ENCODE data around the gene ADCY7. TPM values are rescaled to one million over a fixed set of nuclear protein-coding genes. Genes with fewer than 3 reads are reported as not detected.

The ADCY7 gene
- total RNA-seq, 1 experiment from 2014 or later: 5.9 TPM

DNA sequence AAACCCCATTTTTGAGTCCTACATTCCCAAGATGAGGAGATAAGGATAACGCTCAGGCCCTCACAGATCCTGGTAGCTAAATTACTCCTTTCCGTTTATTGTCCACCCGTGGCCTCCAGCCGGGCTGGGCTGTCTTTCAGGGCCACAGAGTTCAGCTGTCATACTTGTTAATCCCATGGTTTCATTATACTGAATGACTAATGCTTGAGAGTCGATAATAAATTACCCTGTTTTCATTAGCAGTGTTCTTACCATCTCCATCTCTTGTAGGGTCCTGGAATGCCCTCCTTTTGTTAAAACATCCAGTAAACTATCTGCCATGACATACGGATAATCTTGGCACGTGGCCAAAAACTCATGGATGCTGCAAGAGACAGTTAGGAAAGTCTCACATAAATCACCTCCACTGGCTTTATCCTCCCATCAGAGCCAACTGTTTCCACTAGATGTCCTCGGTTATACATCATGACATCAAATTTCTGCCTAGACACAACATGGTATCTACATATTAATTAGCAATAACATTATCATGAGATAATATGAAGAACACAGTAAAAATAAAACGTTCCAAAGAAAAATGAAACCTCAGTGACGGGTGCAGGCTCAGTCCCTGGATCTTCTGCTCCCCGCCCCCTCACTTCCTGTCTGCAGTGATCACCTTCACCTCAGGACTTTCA is 57.1 kb downstream of the ADCY7 start:
- no peaks in the 10 kb centered on the region for H3K9me3 Mint-ChIP-seq
- H3K27ac Mint-ChIP-seq: no peak overlapping the region
- ChIA-PET POLR2A (no interaction called here), CTCF (no interaction called here)
- H3K36me3 Mint-ChIP-seq: peaks cover 56% of the 10 kb centered on the region
- no peaks in the 10 kb centered on the region for H3K27me3 Mint-ChIP-seq (ENCODE audit: low read depth)
- DNase-seq (ENCODE audit: low spot score) (no peak), ATAC-seq (no peak)
- TF ChIP-seq, protein P1, sequence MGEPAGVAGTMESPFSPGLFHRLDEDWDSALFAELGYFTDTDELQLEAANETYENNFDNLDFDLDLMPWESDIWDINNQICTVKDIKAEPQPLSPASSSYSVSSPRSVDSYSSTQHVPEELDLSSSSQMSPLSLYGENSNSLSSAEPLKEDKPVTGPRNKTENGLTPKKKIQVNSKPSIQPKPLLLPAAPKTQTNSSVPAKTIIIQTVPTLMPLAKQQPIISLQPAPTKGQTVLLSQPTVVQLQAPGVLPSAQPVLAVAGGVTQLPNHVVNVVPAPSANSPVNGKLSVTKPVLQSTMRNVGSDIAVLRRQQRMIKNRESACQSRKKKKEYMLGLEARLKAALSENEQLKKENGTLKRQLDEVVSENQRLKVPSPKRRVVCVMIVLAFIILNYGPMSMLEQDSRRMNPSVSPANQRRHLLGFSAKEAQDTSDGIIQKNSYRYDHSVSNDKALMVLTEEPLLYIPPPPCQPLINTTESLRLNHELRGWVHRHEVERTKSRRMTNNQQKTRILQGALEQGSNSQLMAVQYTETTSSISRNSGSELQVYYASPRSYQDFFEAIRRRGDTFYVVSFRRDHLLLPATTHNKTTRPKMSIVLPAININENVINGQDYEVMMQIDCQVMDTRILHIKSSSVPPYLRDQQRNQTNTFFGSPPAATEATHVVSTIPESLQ (CRISPR knock-in tag; IDR thresholded peaks at IDR 0.05): no peak
- TF ChIP-seq SMAD3 (CRISPR knock-in tag; IDR thresholded peaks at IDR 0.05; ENCODE audit: borderline replicate concordance) (no peak), OVOL2 (CRISPR knock-in tag; IDR thresholded peaks at IDR 0.05; ENCODE audit: borderline replicate concordance) (no peak), ESRRA (CRISPR knock-in tag; IDR thresholded peaks at IDR 0.05; ENCODE audit: borderline replicate concordance) (no peak), FOXK1 (CRISPR knock-in tag; IDR thresholded peaks at IDR 0.05) (no peak), ZNF281 (CRISPR knock-in tag; IDR thresholded peaks at IDR 0.05) (no peak), GABPB1 (CRISPR knock-in tag; IDR thresholded peaks at IDR 0.05) (no peak), ETV6 (CRISPR knock-in tag; IDR thresholded peaks at IDR 0.05) (no peak), AFF4 (CRISPR knock-in tag; IDR thresholded peaks at IDR 0.05; ENCODE audit: borderline replicate concordance) (no peak), SOX15 (CRISPR knock-in tag; IDR thresholded peaks at IDR 0.05) (no peak), ZNF219 (CRISPR knock-in tag; IDR thresholded peaks at IDR 0.05; ENCODE audit: borderline replicate concordance) (no peak), JUN (CRISPR knock-in tag; IDR thresholded peaks at IDR 0.05) (no peak), ZNF671 (CRISPR knock-in tag; IDR thresholded peaks at IDR 0.05) (no peak), FOXP4 (CRISPR knock-in tag; IDR thresholded peaks at IDR 0.05) (no peak), IRF2 (CRISPR knock-in tag; IDR thresholded peaks at IDR 0.05; ENCODE audit: borderline replicate concordance, low read depth) (no peak)
- TF ChIP-seq, protein P2, sequence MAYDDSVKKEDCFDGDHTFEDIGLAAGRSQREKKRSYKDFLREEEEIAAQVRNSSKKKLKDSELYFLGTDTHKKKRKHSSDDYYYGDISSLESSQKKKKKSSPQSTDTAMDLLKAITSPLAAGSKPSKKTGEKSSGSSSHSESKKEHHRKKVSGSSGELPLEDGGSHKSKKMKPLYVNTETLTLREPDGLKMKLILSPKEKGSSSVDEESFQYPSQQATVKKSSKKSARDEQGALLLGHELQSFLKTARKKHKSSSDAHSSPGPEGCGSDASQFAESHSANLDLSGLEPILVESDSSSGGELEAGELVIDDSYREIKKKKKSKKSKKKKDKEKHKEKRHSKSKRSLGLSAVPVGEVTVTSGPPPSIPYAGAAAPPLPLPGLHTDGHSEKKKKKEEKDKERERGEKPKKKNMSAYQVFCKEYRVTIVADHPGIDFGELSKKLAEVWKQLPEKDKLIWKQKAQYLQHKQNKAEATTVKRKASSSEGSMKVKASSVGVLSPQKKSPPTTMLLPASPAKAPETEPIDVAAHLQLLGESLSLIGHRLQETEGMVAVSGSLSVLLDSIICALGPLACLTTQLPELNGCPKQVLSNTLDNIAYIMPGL (CRISPR knock-in tag; IDR thresholded peaks at IDR 0.05): no peak
- TF ChIP-seq, protein P3, sequence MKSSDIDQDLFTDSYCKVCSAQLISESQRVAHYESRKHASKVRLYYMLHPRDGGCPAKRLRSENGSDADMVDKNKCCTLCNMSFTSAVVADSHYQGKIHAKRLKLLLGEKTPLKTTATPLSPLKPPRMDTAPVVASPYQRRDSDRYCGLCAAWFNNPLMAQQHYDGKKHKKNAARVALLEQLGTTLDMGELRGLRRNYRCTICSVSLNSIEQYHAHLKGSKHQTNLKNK (CRISPR knock-in tag; IDR thresholded peaks at IDR 0.05): no peak
- TF ChIP-seq, protein P4, sequence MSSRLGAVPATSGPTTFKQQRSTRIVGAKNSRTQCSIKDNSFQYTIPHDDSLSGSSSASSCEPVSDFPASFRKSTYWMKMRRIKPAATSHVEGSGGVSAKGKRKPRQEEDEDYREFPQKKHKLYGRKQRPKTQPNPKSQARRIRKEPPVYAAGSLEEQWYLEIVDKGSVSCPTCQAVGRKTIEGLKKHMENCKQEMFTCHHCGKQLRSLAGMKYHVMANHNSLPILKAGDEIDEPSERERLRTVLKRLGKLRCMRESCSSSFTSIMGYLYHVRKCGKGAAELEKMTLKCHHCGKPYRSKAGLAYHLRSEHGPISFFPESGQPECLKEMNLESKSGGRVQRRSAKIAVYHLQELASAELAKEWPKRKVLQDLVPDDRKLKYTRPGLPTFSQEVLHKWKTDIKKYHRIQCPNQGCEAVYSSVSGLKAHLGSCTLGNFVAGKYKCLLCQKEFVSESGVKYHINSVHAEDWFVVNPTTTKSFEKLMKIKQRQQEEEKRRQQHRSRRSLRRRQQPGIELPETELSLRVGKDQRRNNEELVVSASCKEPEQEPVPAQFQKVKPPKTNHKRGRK (CRISPR knock-in tag; IDR thresholded peaks at IDR 0.05; ENCODE audit: borderline replicate concordance): no peak
- TF ChIP-seq, protein P5, sequence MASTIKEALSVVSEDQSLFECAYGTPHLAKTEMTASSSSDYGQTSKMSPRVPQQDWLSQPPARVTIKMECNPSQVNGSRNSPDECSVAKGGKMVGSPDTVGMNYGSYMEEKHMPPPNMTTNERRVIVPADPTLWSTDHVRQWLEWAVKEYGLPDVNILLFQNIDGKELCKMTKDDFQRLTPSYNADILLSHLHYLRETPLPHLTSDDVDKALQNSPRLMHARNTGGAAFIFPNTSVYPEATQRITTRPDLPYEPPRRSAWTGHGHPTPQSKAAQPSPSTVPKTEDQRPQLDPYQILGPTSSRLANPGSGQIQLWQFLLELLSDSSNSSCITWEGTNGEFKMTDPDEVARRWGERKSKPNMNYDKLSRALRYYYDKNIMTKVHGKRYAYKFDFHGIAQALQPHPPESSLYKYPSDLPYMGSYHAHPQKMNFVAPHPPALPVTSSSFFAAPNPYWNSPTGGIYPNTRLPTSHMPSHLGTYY (CRISPR knock-in tag; IDR thresholded peaks at IDR 0.05): no peak
- TF ChIP-seq, protein P6, sequence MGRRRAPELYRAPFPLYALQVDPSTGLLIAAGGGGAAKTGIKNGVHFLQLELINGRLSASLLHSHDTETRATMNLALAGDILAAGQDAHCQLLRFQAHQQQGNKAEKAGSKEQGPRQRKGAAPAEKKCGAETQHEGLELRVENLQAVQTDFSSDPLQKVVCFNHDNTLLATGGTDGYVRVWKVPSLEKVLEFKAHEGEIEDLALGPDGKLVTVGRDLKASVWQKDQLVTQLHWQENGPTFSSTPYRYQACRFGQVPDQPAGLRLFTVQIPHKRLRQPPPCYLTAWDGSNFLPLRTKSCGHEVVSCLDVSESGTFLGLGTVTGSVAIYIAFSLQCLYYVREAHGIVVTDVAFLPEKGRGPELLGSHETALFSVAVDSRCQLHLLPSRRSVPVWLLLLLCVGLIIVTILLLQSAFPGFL (CRISPR knock-in tag; IDR thresholded peaks at IDR 0.05; ENCODE audit: borderline replicate concordance): no peak
- no peaks in the 10 kb centered on the region for H3K4me1 Mint-ChIP-seq
- no peak overlapping the region for H3K4me3 Mint-ChIP-seq

All from WTC11 (cell line).